HepG2 (cell line): ENCODE data around the gene CYP2W1. TPM values are rescaled to one million over a fixed set of nuclear protein-coding genes. Genes with fewer than 3 reads are reported as not detected.

Experiments
- JARID2 ChIP-seq: sonication (generic); formaldehyde crosslinking; IDR thresholded peaks from 2 replicates; pipeline ENCODE4 v1.8.1; 2023; ENCODE audit warnings: missing genetic modification reagents, inconsistent platforms; ENCODE audit not compliant: insufficient replicate concordance
- KLF15 ChIP-seq: sonication (generic); formaldehyde crosslinking; IDR thresholded peaks from 2 replicates; pipeline ENCODE4 v1.8.1; 2023; ENCODE audit warnings: borderline replicate concordance, mild to moderate bottlenecking, inconsistent platforms, missing genetic modification reagents, mixed read lengths
- MAFF ChIP-seq: IDR thresholded peaks from 2 replicates; pipeline ENCODE4 v1.6.1; 2011; ENCODE audit warnings: low read depth, low read length, improper control_type of control experiment
- MATR3 ChIP-seq: sonication (generic); formaldehyde crosslinking; IDR thresholded peaks from 2 replicates; pipeline ENCODE4 v1.4.0; 2020; ENCODE audit warnings: missing genetic modification reagents
- PLRG1 ChIP-seq: fragments of 450-650 bp; conservative IDR thresholded peaks from 2 replicates; pipeline ENCODE4 v1.6.1; 2016
- PTBP1 ChIP-seq: fragments of 200-400 bp; formaldehyde crosslinking; IDR thresholded peaks from 2 replicates; pipeline ENCODE4 v1.6.1; 2018; ENCODE audit warnings: low read length, low read depth; ENCODE audit not compliant: poor library complexity, severe bottlenecking
- ZNF230 ChIP-seq: sonication (generic); formaldehyde crosslinking; IDR thresholded peaks from 2 replicates; pipeline ENCODE4 v1.4.0; 2020; ENCODE audit warnings: mild to moderate bottlenecking, missing genetic modification reagents
- ZNF232 ChIP-seq: sonication (generic); formaldehyde crosslinking; IDR thresholded peaks from 2 replicates; pipeline ENCODE4 v1.4.0; 2020; ENCODE audit warnings: missing genetic modification reagents, borderline replicate concordance
- ZNF431 ChIP-seq: sonication (generic); formaldehyde crosslinking; IDR thresholded peaks from 2 replicates; pipeline ENCODE4 v1.9.0; 2022; ENCODE audit warnings: missing genetic modification reagents, low read depth, mild to moderate bottlenecking, borderline replicate concordance
- ZNF550 ChIP-seq: sonication (generic); formaldehyde crosslinking; IDR thresholded peaks from 2 replicates; pipeline ENCODE4 v1.4.0; 2020; ENCODE audit warnings: mild to moderate bottlenecking, missing genetic modification reagents, borderline replicate concordance
- ZNF552 ChIP-seq: sonication (generic); formaldehyde crosslinking; IDR thresholded peaks from 2 replicates; pipeline ENCODE4 v1.9.0; 2022; ENCODE audit warnings: missing genetic modification reagents, mild to moderate bottlenecking, borderline replicate concordance
- ZNF746 ChIP-seq: sonication (generic); formaldehyde crosslinking; IDR thresholded peaks from 2 replicates; pipeline ENCODE4 v1.8.0; 2022; ENCODE audit warnings: mild to moderate bottlenecking, missing genetic modification reagents
- polyA plus RNA-seq, 8 experiments: library from polyadenylated mRNA; depleted of rRNA in 3 of 8; stranded (reverse) in 7 of 8; unstranded in 1 of 8; fragments of >200 nt; fragmentation: Illumina TruSeq in 4 of 8; extraction: Trizol in 4 of 8; gene quantifications; 2 replicates each; pipeline versions ENCODE4 v1.2.1 to v1.2.3, GENCODE V29; 2011 to 2016; ENCODE audit warnings: low read depth in 4 of 8, missing spikeins in 1 of 8, mixed read lengths in 1 of 8; ENCODE audit not compliant: insufficient read depth in 1 of 8
- total RNA-seq, 5 experiments: library from RNA; depleted of rRNA; stranded (reverse); fragments of >200 nt; fragmentation: Illumina TruSeq; extraction: Trizol; gene quantifications; 2 replicates each; pipeline ENCODE4 v1.2.3, GENCODE V29; 2016; ENCODE audit warnings: low read depth in 1 of 5
- TF ChIP-seq, protein P1 (sequence below): IDR thresholded peaks from 2 replicates; pipeline ENCODE4 v1.6.1; 2012; ENCODE audit warnings: low read depth, low read length, improper control_type of control experiment
- TF ChIP-seq, protein P2 (sequence below): sonication (generic); formaldehyde crosslinking; IDR thresholded peaks from 2 replicates; pipeline ENCODE4 v1.8.1; 2022; ENCODE audit warnings: mild to moderate bottlenecking, missing genetic modification reagents
- TF ChIP-seq, protein P3 (sequence below): sonication (generic); formaldehyde crosslinking; IDR thresholded peaks from one replicate; pipeline ENCODE4 v1.5.1; 2020; ENCODE audit warnings: mild to moderate bottlenecking, missing genetic modification reagents; ENCODE audit errors: not compliant biosample characterization
- TF ChIP-seq, protein P4 (sequence below): sonication (generic); formaldehyde crosslinking; IDR thresholded peaks from 2 replicates; pipeline ENCODE4 v1.4.0; 2020; ENCODE audit warnings: missing genetic modification reagents

CYP2W1 gene
- total and polyA plus RNA-seq, 2 of the 13 experiments (the other 11 are each of a cell fraction or from before 2014, with no cell fraction given), result 19.5 to 31.7 TPM

DNA sequence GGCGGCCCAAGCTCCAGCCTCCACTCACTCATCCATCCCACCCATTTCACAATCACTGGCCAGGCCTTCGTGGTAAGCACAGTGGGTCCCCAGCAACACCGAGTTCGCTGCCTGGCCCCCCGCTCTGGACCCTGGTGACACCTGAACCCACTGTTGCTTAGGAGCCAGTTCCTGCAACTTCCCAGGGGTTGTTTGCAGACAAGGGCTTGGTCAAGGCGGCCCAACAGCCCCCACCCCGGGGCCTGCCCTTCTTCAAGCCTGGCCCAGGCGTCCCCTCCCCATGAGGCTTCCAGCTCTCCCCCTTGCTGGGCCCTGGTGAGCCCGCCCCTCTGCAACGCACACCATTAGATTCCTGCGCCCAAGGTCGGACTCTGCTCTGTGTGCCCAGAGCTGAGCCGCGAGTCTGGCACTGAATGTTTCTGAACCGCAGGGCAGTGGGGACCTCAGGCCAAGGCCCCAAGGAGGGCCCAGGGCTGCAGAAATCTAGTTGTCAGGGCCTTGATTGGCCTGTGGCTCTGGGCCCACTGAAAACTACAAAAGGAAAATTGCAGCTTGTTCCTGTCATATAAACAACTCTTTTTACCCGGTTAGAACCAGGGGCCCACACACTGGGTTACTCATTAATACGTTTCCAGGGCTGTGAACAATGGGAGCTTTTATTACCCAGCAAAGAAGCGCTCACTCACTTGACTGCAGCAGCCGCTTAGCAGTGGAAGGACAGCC, 5.5 kb upstream of the CYP2W1 start (continued):
- TF ChIP-seq, protein P1, sequence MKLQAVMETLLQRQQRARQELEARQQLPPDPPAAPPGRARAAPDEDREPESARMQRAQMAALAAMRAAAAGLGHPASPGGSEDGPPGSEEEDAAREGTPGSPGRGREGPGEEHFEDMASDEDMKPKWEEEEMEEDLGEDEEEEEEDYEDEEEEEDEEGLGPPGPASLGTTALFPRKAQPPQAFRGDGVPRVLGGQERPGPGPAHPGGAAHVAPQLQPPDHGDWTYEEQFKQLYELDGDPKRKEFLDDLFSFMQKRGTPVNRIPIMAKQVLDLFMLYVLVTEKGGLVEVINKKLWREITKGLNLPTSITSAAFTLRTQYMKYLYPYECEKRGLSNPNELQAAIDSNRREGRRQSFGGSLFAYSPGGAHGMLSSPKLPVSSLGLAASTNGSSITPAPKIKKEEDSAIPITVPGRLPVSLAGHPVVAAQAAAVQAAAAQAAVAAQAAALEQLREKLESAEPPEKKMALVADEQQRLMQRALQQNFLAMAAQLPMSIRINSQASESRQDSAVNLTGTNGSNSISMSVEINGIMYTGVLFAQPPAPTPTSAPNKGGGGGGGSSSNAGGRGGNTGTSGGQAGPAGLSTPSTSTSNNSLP, result no peak; the same call in 1 of the 2 replicates
- TF ChIP-seq MATR3 (CRISPR knock-in tag) (no peak), ZNF552 (peak; percentile 4; the same call in 1 of the 2 replicates), PLRG1 (no peak), ZNF550 (CRISPR knock-in tag) (no peak), ZNF431 (CRISPR knock-in tag) (no peak; the same call in 1 of the 2 replicates), KLF15 (no peak; the same call in 1 of the 2 replicates), PTBP1 (no peak), ZNF230 (no peak), MAFF (no peak), ZNF232 (CRISPR knock-in tag) (peak; percentile 56; the same call in 1 of the 2 replicates), JARID2 (CRISPR knock-in tag) (no peak), ZNF746 (CRISPR knock-in tag) (peak; percentile 92)
- TF ChIP-seq, protein P2, sequence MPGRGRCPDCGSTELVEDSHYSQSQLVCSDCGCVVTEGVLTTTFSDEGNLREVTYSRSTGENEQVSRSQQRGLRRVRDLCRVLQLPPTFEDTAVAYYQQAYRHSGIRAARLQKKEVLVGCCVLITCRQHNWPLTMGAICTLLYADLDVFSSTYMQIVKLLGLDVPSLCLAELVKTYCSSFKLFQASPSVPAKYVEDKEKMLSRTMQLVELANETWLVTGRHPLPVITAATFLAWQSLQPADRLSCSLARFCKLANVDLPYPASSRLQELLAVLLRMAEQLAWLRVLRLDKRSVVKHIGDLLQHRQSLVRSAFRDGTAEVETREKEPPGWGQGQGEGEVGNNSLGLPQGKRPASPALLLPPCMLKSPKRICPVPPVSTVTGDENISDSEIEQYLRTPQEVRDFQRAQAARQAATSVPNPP (CRISPR knock-in tag), result peak; percentile 83
- TF ChIP-seq, protein P3, sequence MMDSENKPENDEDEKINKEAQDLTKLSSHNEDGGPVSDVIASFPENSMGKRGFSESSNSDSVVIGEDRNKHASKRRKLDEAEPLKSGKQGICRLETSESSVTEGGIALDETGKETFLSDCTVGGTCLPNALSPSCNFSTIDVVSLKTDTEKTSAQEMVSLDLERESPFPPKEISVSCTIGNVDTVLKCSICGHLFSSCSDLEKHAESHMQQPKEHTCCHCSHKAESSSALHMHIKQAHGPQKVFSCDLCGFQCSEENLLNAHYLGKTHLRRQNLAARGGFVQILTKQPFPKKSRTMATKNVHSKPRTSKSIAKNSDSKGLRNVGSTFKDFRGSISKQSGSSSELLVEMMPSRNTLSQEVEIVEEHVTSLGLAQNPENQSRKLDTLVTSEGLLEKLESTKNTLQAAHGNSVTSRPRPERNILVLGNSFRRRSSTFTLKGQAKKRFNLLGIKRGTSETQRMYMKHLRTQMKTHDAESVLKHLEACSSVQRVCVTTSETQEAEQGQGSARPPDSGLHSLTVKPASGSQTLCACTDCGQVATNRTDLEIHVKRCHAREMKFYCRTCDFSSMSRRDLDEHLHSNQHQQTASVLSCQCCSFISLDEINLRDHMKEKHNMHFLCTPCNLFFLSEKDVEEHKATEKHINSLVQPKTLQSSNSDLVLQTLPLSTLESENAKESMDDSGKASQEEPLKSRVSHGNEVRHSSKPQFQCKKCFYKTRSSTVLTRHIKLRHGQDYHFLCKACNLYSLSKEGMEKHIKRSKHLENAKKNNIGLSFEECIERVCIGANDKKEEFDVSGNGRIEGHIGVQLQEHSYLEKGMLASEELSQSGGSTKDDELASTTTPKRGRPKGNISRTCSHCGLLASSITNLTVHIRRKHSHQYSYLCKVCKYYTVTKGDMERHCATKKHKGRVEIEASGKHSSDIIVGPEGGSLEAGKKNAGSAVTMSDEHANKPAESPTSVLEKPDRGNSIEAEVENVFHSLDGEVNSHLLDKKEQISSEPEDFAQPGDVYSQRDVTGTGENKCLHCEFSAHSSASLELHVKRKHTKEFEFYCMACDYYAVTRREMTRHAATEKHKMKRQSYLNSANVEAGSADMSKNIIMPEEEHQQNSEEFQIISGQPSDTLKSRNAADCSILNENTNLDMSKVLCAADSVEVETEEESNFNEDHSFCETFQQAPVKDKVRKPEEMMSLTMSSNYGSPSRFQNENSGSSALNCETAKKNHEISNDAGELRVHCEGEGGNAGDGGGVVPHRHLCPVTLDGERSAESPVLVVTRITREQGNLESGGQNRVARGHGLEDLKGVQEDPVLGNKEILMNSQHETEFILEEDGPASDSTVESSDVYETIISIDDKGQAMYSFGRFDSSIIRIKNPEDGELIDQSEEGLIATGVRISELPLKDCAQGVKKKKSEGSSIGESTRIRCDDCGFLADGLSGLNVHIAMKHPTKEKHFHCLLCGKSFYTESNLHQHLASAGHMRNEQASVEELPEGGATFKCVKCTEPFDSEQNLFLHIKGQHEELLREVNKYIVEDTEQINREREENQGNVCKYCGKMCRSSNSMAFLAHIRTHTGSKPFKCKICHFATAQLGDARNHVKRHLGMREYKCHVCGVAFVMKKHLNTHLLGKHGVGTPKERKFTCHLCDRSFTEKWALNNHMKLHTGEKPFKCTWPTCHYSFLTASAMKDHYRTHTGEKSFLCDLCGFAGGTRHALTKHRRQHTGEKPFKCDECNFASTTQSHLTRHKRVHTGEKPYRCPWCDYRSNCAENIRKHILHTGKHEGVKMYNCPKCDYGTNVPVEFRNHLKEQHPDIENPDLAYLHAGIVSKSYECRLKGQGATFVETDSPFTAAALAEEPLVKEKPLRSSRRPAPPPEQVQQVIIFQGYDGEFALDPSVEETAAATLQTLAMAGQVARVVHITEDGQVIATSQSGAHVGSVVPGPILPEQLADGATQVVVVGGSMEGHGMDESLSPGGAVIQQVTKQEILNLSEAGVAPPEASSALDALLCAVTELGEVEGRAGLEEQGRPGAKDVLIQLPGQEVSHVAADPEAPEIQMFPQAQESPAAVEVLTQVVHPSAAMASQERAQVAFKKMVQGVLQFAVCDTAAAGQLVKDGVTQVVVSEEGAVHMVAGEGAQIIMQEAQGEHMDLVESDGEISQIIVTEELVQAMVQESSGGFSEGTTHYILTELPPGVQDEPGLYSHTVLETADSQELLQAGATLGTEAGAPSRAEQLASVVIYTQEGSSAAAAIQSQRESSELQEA, result peak; percentile 41
- TF ChIP-seq, protein P4, sequence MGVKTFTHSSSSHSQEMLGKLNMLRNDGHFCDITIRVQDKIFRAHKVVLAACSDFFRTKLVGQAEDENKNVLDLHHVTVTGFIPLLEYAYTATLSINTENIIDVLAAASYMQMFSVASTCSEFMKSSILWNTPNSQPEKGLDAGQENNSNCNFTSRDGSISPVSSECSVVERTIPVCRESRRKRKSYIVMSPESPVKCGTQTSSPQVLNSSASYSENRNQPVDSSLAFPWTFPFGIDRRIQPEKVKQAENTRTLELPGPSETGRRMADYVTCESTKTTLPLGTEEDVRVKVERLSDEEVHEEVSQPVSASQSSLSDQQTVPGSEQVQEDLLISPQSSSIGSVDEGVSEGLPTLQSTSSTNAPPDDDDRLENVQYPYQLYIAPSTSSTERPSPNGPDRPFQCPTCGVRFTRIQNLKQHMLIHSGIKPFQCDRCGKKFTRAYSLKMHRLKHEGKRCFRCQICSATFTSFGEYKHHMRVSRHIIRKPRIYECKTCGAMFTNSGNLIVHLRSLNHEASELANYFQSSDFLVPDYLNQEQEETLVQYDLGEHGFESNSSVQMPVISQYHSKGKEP (CRISPR knock-in tag), result no peak; the same call in 1 of the 2 replicates
